Measurements from ENCODE around the gene HDAC4. TPM values are rescaled to one million over a fixed set of nuclear protein-coding genes. Genes with fewer than 3 reads are reported as not detected.

HDAC4 gene
- total RNA-seq, 6 experiments from 2014 or later = 7.4 to 13.0 (median 9.5) TPM

GRCh38 chr2:239127513-239127912 is 273.3 kb downstream of the HDAC4 start:
- Mint-ChIP-seq H3K27ac (no peak overlapping the region), H3K36me3 (ENCODE audit: low read depth) (peaks cover 22% of the 10 kb centered on the region), H3K9me3 (peaks cover 4% of the 10 kb centered on the region; the same call in 1 of the 2 replicates), H3K27me3 (ENCODE audit: insufficient read depth) (no peaks in the 10 kb centered on the region; the same call in 1 of the 2 replicates), H3K4me1 (ENCODE audit: low read depth) (0 out of 2 replicates have a peak, but pooled peaks cover 5% of the 10 kb centered on the region), H3K4me3 (no peak overlapping the region)
- TF ChIP-seq CTCF (IDR thresholded peaks at IDR 0.05) = no peak
- DNase-seq = no peak

GRCh38 chr2:239125726-239126675 is 274.8 kb downstream of the HDAC4 start:
- Mint-ChIP-seq H3K27ac (no peak overlapping the region), H3K9me3 (peaks cover 4% of the 10 kb centered on the region; the same call in 1 of the 2 replicates), H3K4me3 (no peak overlapping the region), H3K27me3 (ENCODE audit: insufficient read depth) (peaks cover 2% of the 10 kb centered on the region), H3K4me1 (ENCODE audit: low read depth) (0 out of 2 replicates have a peak, but pooled peaks cover 5% of the 10 kb centered on the region), H3K36me3 (ENCODE audit: low read depth) (peaks cover 22% of the 10 kb centered on the region)
- no peak for TF ChIP-seq CTCF (IDR thresholded peaks at IDR 0.05)
- DNase-seq = no peak

- Mint-ChIP-seq H3K27ac (no peak overlapping the region), H3K36me3 (ENCODE audit: low read depth) (peaks cover 22% of the 10 kb centered on the region), H3K4me3 (no peak overlapping the region), H3K27me3 (ENCODE audit: insufficient read depth) (peaks cover 2% of the 10 kb centered on the region), H3K9me3 (peaks cover 4% of the 10 kb centered on the region; the same call in 1 of the 2 replicates), H3K4me1 (ENCODE audit: low read depth) (0 out of 2 replicates have a peak, but pooled peaks cover 5% of the 10 kb centered on the region)
- DNase-seq = no peak
- TF ChIP-seq CTCF (IDR thresholded peaks at IDR 0.05) = no peak
Observed at GRCh38 chr2:239124152-239124899, 276.5 kb downstream of the HDAC4 start.

- H3K27ac Mint-ChIP-seq = no peak overlapping the region
- H3K4me3 Mint-ChIP-seq = no peak overlapping the region
- peaks cover 17% of the 10 kb centered on the region for H3K36me3 Mint-ChIP-seq (ENCODE audit: low read depth)
- no peak for TF ChIP-seq CTCF (IDR thresholded peaks at IDR 0.05)
- DNase-seq = no peak
- H3K4me1 Mint-ChIP-seq (ENCODE audit: low read depth) = no peaks in the 10 kb centered on the region
- H3K9me3 Mint-ChIP-seq = peaks cover 4% of the 10 kb centered on the region; the same call in 1 of the 2 replicates
- H3K27me3 Mint-ChIP-seq (ENCODE audit: insufficient read depth) = peaks cover 2% of the 10 kb centered on the region
Observed at GRCh38 chr2:239122421-239123110, 278.3 kb downstream of the HDAC4 start.

- H3K36me3 Mint-ChIP-seq (ENCODE audit: low read depth) = peaks cover 17% of the 10 kb centered on the region
- TF ChIP-seq CTCF (IDR thresholded peaks at IDR 0.05) = no peak
- DNase-seq = no peak
- H3K4me3 Mint-ChIP-seq = no peak overlapping the region
- peaks cover 8% of the 10 kb centered on the region for H3K4me1 Mint-ChIP-seq (ENCODE audit: low read depth)
- H3K27me3 Mint-ChIP-seq (ENCODE audit: insufficient read depth) = peaks cover 5% of the 10 kb centered on the region
- peaks cover 4% of the 10 kb centered on the region; the same call in 1 of the 2 replicates for H3K9me3 Mint-ChIP-seq
- H3K27ac Mint-ChIP-seq = no peak overlapping the region
Observed at GRCh38 chr2:239121600-239122012, 279.2 kb downstream of the HDAC4 start.
